HG03097 (cell line): ENCODE measurements around the gene IGIP.
"Not testable (repeated sequence)": the region's sequence is repeated elsewhere in the genome, so short reads cannot be mapped to it uniquely, and the experiment has no call there.

Experiments used
- ATAC-seq: cut with Tn5 transposase; IDR thresholded peaks from one replicate; pipeline ENCODE4 v1.9.1; 2021; ENCODE audit not compliant: unreplicated experiment, low FRiP score

Gene IGIP

DNA sequence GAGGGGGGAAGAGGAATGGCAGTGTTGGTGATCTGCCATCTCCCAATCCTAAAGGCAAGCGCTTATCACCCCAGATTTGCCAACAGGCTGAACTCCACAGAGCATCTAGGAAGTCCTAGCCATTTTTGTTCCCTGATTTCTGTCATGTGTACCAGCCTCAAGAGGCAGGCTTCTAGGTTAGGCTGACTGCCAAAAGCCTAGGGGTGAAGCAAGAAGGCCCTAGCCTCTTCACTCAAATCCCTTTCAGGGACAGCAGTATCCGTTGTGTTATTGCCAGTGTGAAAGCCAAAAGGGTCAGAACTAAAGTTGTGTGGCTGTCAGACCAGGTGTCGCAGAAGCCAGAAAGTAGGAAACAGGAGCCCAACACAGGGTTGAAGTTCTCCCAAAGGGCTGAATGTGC lies 14.7 kb downstream of the IGIP start:
- no peak for ATAC-seq

DNA sequence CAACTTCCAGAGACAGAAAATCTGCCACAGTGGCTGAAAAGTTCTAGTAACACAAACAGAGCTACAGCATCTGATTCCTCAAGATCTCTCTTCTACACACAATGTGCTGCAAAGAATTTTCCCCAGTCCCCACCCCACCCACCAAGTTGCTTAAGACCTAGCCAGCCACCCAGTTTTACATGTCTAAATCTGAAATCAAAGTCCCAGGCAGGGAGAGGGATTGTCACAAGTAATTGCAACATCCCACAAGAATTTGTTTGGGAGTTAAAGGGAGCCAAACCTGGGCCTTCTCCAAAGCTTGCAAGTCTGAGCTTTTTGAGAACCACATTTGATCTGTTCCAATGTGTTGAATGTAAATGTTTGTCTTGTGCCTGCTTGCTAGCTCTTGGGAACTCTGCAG lies 15.5 kb downstream of the IGIP start:
- ATAC-seq, result no peak

- no peak for ATAC-seq
Observed at GRCh38 chr5:140142246-140142645, 16.5 kb downstream of the IGIP start.

DNA sequence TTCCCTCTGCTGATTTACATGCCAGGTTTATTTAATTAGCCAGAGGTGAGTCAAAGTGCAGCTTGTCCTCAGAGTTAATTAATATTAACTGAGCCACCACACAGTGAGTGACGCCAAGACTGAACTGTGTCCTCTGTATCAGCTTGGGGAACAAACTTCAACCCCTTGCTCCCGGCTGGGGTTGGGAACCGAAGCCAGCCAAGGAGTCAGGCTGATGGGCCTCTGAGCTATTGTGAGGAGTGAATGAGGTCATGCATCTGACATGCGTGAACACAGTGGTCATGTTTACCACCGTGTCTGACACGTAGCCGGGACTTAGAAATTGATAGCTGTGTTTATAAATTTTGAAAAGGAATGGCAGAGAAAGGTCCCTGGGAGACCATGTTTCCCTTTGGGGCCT lies 17.1 kb downstream of the IGIP start:
- no peak for ATAC-seq

DNA sequence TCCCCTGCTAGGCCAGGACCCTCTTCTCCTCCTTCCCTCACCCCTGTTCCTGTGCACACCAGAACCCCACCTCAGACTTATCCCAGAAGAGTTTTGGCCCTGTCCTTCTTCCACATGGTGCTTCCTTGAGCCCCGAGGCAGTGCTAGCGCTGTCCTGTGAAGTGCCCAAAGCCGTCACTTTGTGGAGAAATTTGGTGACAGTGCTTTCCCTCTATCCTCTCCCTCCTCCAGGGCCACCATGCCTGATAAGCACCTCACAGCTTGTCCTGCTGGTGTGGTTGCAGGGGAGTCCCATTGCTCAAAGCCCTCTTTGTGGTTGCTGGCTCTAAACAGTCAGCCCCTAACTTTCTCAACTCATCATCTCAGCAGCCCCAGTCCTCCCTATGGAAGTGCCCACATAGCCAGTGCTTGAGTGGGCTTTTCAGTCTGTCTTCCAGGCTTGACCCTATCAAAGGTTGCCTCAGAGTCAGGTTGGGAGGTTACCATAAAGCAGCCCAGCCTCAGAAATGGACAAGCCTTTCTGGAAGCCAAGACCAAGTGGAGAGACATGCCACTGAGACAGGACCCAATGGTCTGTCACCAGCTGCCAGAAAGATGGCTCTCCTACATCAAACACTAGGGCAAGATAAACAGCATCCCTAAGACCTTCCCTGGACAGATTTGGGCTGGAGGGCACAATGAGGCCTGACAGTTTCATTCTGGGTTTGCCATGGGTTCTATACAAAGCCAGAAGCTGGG lies 18.0 kb downstream of the IGIP start:
- no peak for ATAC-seq

GRCh38 chr5:140145256-140145655 lies 19.5 kb downstream of the IGIP start:
- no peak for ATAC-seq

DNA sequence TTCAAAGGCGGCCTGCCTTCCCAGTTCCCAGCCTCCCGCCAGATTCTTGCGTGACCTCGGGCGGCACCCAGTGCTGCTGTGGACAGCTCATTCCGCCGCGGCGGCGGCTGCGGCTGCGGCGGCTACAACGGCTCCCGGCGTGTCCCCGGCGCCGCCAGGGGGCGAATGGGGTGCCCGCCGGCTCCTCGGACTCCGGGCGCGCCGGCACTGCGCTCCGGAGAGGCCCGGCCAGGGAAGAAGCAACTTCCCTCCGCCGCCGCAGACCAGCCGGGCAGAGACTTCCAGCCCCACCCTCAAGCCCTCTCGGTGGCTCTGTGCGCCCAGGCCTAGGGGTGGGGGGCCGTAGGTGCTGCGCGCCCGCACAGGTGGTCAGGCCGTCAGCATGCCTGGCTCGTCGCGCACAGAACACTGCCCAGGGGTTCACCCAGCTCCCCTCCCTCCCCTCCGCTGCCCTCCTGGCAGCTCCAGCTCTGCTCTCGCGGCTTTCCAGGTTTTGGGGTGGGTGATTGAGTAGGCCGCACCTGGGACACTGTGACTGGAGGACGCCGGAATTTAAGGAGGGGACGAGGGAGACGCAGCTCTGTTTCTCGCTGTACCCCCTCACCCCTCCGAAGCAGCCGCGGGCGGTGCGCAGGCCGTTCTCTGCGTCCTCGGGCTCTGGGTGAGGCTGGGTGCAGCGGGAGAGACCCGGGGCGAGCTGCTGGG lies 20.2 kb downstream of the IGIP start:
- peak; percentile 53 for ATAC-seq

GRCh38 chr5:140146523-140146842 lies 20.7 kb downstream of the IGIP start:
- no peak for ATAC-seq

DNA sequence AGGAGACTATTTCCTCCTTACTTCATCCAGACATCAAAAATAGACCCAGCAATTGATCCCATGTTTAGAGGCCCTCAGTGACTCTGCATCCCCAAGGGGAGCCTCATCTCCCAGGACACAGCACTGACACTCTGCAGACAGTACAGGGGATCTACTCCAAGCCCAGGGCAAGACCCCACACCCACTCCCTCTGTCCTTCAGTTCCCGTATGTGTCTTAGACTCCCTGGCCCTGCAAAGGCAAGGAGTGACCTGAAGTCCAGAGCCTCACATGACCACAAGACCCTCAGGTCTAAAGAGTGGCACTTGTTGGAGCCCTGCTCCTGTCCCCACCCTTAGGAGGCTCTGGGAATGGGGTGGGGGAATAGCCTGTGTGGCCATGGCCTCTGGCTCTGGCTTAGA lies 21.7 kb downstream of the IGIP start:
- ATAC-seq, result no peak

- ATAC-seq, result no peak
Observed at GRCh38 chr5:140148508-140148907, 22.8 kb downstream of the IGIP start.

DNA sequence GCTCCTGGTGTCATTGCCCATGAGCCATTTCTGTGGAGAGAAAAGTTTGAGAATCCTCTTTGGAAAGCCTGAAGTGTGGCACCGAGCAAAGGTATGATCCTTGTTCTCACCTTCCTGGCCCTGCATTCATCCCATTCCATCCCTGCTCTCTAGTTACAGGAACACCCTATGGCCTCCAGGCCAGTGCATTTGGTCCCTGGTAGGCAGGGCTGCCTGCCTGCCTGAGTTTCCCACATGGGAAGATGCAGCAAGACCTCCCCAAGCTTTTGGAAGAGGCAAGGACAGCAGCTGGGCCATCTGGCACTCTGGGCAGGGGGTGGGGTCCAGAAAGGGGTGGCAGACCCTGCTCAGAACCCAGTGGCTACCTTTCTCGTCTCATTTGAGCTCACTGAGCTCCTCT lies 24.5 kb downstream of the IGIP start:
- no peak for ATAC-seq

DNA sequence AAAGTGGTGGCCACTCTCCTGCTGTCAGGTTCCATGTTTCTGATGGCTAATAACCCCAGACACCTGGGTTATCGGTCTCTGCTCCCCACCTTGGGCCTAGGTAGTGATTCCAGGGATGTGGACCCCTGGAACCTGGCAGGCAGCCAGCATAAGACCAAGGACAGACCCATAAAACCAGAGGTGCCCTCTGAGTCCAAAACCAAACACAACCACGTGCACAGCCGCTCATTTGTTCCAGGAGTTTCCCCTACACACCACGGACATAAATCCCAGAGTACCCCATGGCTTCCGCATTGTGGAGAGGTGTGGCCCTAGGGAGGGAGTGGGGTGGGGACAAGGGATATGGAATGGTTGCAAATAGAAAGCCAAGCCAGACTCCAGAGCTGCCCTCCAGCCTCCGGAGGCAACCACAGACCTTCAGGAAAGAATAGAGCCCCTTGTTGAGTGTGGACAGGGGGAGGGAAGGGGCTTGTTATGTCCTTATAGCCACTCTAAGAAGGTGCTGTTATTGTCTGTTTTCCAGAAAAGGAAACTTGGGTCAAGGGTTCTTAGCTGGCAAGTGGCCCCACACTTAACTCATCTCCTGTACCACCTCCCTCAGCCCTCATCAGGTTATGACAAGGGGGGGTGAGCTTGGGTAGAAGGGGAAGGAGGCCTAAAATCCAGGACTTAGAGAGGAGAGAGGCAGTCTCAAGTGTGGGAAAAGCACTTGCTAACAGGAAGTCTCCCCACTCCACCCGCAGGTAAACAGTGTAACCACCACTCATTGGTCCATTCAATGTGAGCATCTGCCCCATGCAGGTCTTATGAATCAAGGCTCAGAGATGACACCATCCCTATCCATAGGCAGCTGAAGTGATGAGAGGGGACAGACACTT lies 25.6 kb downstream of the IGIP start:
- ATAC-seq, result no peak

DNA sequence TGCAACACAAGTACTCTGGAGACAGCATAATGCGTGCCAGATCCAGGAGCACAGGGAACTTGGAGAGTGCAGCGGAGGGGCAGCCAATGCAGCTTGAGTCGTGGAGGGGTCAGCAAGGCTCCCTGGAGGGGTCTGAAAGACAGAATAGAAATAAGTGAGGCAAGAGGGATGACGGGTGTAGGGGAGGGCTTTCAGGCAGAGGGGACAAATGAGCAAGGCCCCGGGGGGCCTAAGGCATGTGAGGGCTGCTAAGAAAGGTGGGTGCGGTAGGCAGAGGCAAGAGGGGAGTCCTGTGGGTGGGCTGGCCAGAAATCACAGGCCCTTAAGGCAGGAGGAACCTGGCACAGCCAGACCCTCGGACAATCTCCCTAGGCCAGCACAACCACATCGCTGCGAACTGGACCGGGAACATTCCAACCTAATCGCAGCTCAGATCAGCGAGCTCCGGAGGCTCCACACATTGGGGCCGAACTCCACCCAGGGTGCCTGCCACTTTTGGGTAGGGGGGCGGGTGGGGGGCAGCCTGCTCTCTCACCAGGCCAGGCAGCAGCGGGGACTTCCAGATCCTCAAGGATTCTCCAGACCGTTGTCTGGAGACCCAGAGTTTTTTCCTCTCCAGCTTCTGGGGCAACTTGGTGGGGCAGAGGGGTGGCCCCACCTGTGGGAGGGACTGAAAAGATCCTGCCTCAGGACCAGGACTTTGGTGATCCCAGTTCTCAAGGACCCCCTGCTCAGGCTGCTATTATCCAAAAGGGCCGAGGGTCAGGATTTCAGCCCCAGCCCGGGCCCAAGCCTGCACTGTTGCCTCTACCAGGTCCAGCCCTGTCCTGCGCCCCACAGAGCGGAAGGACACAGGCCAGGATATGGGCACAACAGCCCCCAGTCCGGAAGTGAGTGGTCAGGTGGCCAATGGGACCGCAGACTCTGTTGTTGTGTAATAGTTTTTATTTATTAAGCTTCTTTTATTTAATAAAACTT lies 26.6 kb downstream of the IGIP start:
- ATAC-seq, result no peak

GRCh38 chr5:140153255-140153654 lies 27.5 kb downstream of the IGIP start:
- ATAC-seq, result no peak

- no peak for ATAC-seq
Observed at GRCh38 chr5:140153905-140154304, 28.2 kb downstream of the IGIP start.

DNA sequence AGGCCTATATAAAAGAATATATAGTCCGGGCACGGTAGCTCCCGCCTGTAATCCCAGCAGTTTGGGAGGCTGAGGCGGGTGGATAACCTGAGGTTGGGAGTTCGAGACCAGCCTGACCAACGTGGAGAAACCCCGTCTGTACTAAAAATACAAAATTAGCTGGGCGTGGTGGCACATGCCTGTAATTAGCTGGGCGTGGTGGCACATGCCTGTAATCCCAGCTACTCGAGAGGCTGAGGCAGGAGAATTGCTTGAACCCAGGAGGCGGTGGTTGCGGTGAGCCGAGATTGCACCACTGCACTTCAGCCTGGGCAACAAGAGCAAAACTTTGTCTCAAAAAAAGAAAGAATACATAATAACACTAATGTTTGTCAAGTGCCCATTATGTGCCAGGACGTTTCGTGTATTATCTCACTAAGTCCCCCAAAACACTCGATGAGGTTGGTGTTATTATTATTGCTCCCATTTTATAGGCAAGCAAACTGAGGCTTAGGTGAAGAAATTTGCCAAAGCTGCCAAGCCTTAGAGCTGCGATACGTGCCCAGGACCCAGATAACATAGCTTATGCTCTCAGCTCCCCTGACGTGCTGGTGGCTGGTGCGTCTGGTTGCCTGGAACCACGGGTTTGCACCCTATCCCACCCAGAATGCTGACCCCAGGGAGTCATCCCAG lies 29.1 kb downstream of the IGIP start:
- not testable (repeated sequence) for ATAC-seq

- ATAC-seq, result peak; percentile 83
Observed at GRCh38 chr5:140157032-140157781, 31.5 kb downstream of the IGIP start.

- no peak for ATAC-seq
Observed at GRCh38 chr5:140159014-140159927, 33.5 kb downstream of the IGIP start.
